MV-4-11 (cell line): ENCODE results near the gene NECAB2.

Experiments
- DNase-seq: peaks from one replicate; lab custom pipeline; 2025; lab: John Stamatoyannopoulos, UW

Gene NECAB2

GRCh38 chr16:84045001-84045817 lies 77.2 kb downstream of the NECAB2 start:
- DNase-seq = no peak

GRCh38 chr16:84045818-84046470 lies 77.9 kb downstream of the NECAB2 start:
- no peak for DNase-seq

- DNase-seq = no peak
Measured at GRCh38 chr16:84047206-84047605, 79.2 kb downstream of the NECAB2 start.

GRCh38 chr16:84047626-84048025 lies 79.6 kb downstream of the NECAB2 start:
- no peak for DNase-seq

- DNase-seq = no peak
Measured at GRCh38 chr16:84048270-84048669, 80.2 kb downstream of the NECAB2 start.

- no peak for DNase-seq
Measured at GRCh38 chr16:84048871-84049270, 80.8 kb downstream of the NECAB2 start.

GRCh38 chr16:84049403-84050060 lies 81.5 kb downstream of the NECAB2 start:
- DNase-seq = no peak

- no peak for DNase-seq
Measured at GRCh38 chr16:84050316-84050715, 82.3 kb downstream of the NECAB2 start.

GRCh38 chr16:84052071-84052622 lies 84.1 kb downstream of the NECAB2 start:
- no peak for DNase-seq
